ENCODE data around the gene UMAD1.
"Not testable (repeated sequence)": the region's sequence is repeated elsewhere in the genome, so short reads cannot be mapped to it uniquely, and the experiment has no call there.

UMAD1 gene

GRCh38 chr7:7785344-7785973 is 144.9 kb downstream of the UMAD1 start:
- DNase-seq (ENCODE audit: low read depth) = no peak
- H3K4me3 ChIP-seq (ENCODE audit: low read depth, low read length) = no peak overlapping the region

- no peak overlapping the region for H3K4me3 ChIP-seq (ENCODE audit: low read depth, low read length)
- no peak for DNase-seq (ENCODE audit: low read depth)
Observed at GRCh38 chr7:7786595-7786994, 146.0 kb downstream of the UMAD1 start.

GRCh38 chr7:7789551-7789988 is 149.0 kb downstream of the UMAD1 start:
- no peak for DNase-seq (ENCODE audit: low read depth)
- H3K4me3 ChIP-seq (ENCODE audit: low read depth, low read length) = no peak overlapping the region

GRCh38 chr7:7790041-7790741 is 149.6 kb downstream of the UMAD1 start:
- H3K4me3 ChIP-seq (ENCODE audit: low read depth, low read length) = no peak overlapping the region
- no peak for DNase-seq (ENCODE audit: low read depth)

GRCh38 chr7:7791523-7791922 is 151.0 kb downstream of the UMAD1 start:
- no peak for DNase-seq (ENCODE audit: low read depth)
- no peak overlapping the region for H3K4me3 ChIP-seq (ENCODE audit: low read depth, low read length)

- no peak overlapping the region for H3K4me3 ChIP-seq (ENCODE audit: low read depth, low read length)
- no peak for DNase-seq (ENCODE audit: low read depth)
Observed at GRCh38 chr7:7792056-7792455, 151.5 kb downstream of the UMAD1 start.

- H3K4me3 ChIP-seq (ENCODE audit: low read depth, low read length) = no peak overlapping the region
- no peak for DNase-seq (ENCODE audit: low read depth)
Observed at GRCh38 chr7:7793249-7793648, 152.7 kb downstream of the UMAD1 start.

GRCh38 chr7:7793921-7794320 is 153.4 kb downstream of the UMAD1 start:
- no peak overlapping the region for H3K4me3 ChIP-seq (ENCODE audit: low read depth, low read length)
- no peak for DNase-seq (ENCODE audit: low read depth)

GRCh38 chr7:7795203-7795602 is 154.7 kb downstream of the UMAD1 start:
- no peak overlapping the region for H3K4me3 ChIP-seq (ENCODE audit: low read depth, low read length)
- no peak for DNase-seq (ENCODE audit: low read depth)

GRCh38 chr7:7795630-7796121 is 155.1 kb downstream of the UMAD1 start:
- no peak for DNase-seq (ENCODE audit: low read depth)
- no peak overlapping the region for H3K4me3 ChIP-seq (ENCODE audit: low read depth, low read length)

GRCh38 chr7:7798510-7798909 is 158.0 kb downstream of the UMAD1 start:
- no peak overlapping the region for H3K4me3 ChIP-seq (ENCODE audit: low read depth, low read length)
- no peak for DNase-seq (ENCODE audit: low read depth)

- no peak overlapping the region for H3K4me3 ChIP-seq (ENCODE audit: low read depth, low read length)
- no peak for DNase-seq (ENCODE audit: low read depth)
Observed at GRCh38 chr7:7799138-7799537, 158.6 kb downstream of the UMAD1 start.

- no peak overlapping the region for H3K4me3 ChIP-seq (ENCODE audit: low read depth, low read length)
Observed at GRCh38 chr7:7802531-7802930, 162.0 kb downstream of the UMAD1 start.

GRCh38 chr7:7803715-7804178 is 163.2 kb downstream of the UMAD1 start:
- H3K4me3 ChIP-seq (ENCODE audit: low read depth, low read length) = no peak overlapping the region

More at GRCh38 chr7:7802531-7802930, 162.0 kb downstream of the UMAD1 start:
- DNase-seq (ENCODE audit: low read depth) = no peak

GRCh38 chr7:7804822-7805221 is 164.3 kb downstream of the UMAD1 start:
- H3K4me3 ChIP-seq (ENCODE audit: low read depth, low read length) = not testable (repeated sequence)

More at GRCh38 chr7:7803715-7804178, 163.2 kb downstream of the UMAD1 start:
- DNase-seq (ENCODE audit: low read depth) = no peak

GRCh38 chr7:7805511-7806153 is 165.1 kb downstream of the UMAD1 start:
- H3K4me3 ChIP-seq (ENCODE audit: low read depth, low read length) = no peak overlapping the region
- no peak for DNase-seq (ENCODE audit: low read depth)

More at GRCh38 chr7:7804822-7805221, 164.3 kb downstream of the UMAD1 start:
- DNase-seq (ENCODE audit: low read depth) = not testable (repeated sequence)

- peak; percentile 62 for DNase-seq (ENCODE audit: low read depth)
Observed at GRCh38 chr7:7808156-7808555, 167.6 kb downstream of the UMAD1 start.

GRCh38 chr7:7808626-7809025 is 168.1 kb downstream of the UMAD1 start:
- H3K4me3 ChIP-seq (ENCODE audit: low read depth, low read length) = no peak overlapping the region
- no peak for DNase-seq (ENCODE audit: low read depth)

More at GRCh38 chr7:7808156-7808555, 167.6 kb downstream of the UMAD1 start:
- H3K4me3 ChIP-seq (ENCODE audit: low read depth, low read length) = no peak overlapping the region

GRCh38 chr7:7810380-7810779 is 169.8 kb downstream of the UMAD1 start:
- no peak for DNase-seq (ENCODE audit: low read depth)
- no peak overlapping the region for H3K4me3 ChIP-seq (ENCODE audit: low read depth, low read length)

GRCh38 chr7:7810826-7811225 is 170.3 kb downstream of the UMAD1 start:
- DNase-seq (ENCODE audit: low read depth) = no peak
- H3K4me3 ChIP-seq (ENCODE audit: low read depth, low read length) = no peak overlapping the region

Measured in skeletal muscle cell (primary cell).